GM21528 (cell line): ENCODE measurements around the gene GCM1.

Experiments
- ATAC-seq: cut with Tn5 transposase; IDR thresholded peaks from one replicate; pipeline ENCODE4 v1.9.1; 2021; ENCODE audit warnings: mild to moderate bottlenecking, moderate library complexity; ENCODE audit not compliant: unreplicated experiment, low FRiP score

GCM1 gene

GRCh38 chr6:53111865-53112264, 36.8 kb downstream of the GCM1 start:
- no peak for ATAC-seq

GRCh38 chr6:53109612-53110011, 39.0 kb downstream of the GCM1 start:
- peak; percentile 70 for ATAC-seq

GRCh38 chr6:53107091-53107490, 41.5 kb downstream of the GCM1 start:
- ATAC-seq, result no peak

GRCh38 chr6:53104916-53105315, 43.7 kb downstream of the GCM1 start:
- ATAC-seq, result no peak

- no peak for ATAC-seq
Observed at GRCh38 chr6:53103993-53104675, 44.5 kb downstream of the GCM1 start.

GRCh38 chr6:53101006-53101405, 47.6 kb downstream of the GCM1 start:
- ATAC-seq, result no peak

GRCh38 chr6:53100561-53100960, 48.1 kb downstream of the GCM1 start:
- ATAC-seq, result no peak

GRCh38 chr6:53095716-53096115, 52.9 kb downstream of the GCM1 start:
- no peak for ATAC-seq

GRCh38 chr6:53095270-53095669, 53.4 kb downstream of the GCM1 start:
- ATAC-seq, result no peak

GRCh38 chr6:53090576-53090975, 58.1 kb downstream of the GCM1 start:
- ATAC-seq, result no peak

GRCh38 chr6:53089948-53090347, 58.7 kb downstream of the GCM1 start:
- no peak for ATAC-seq

GRCh38 chr6:53086302-53086701, 62.3 kb downstream of the GCM1 start:
- no peak for ATAC-seq

- ATAC-seq, result no peak
Observed at GRCh38 chr6:53080813-53081212, 67.8 kb downstream of the GCM1 start.
